MM.1S (cell line): Measurements from ENCODE around the gene OXLD1.

Experiments
- DNase-seq: peaks from one replicate; pipeline ENCODE4 v3.0.0-alpha.2; 2015
- H2AFZ ChIP-seq: fragments of 300-600 bp; sonication (generic); 2 replicates; pipeline ENCODE4 v1.6.0; 2016; ENCODE audit warnings: antibody characterized with exemption, low read length
- H3F3A ChIP-seq: fragments of 300-600 bp; sonication (generic); 2 replicates; pipeline ENCODE4 v1.6.1; 2016; ENCODE audit warnings: mild to moderate bottlenecking, antibody characterized with exemption, low read length, moderate library complexity, mixed read lengths; ENCODE audit not compliant: insufficient read depth
- H3K27ac ChIP-seq: fragments of 300-600 bp; sonication (generic); 2 replicates; pipeline ENCODE4 v1.5.1; 2016; ENCODE audit warnings: mild to moderate bottlenecking, low read length
- H3K27me3 ChIP-seq: fragments of 300-600 bp; sonication (generic); replicated peaks from 2 replicates; pipeline ENCODE4 v1.6.0; 2016; ENCODE audit warnings: low read length; ENCODE audit not compliant: insufficient read depth
- H3K36me3 ChIP-seq: fragments of 300-600 bp; sonication (generic); replicated peaks from 2 replicates; pipeline ENCODE4 v1.6.1; 2016; ENCODE audit warnings: mild to moderate bottlenecking, low read length, mixed read lengths; ENCODE audit not compliant: insufficient read depth
- H3K4me1 ChIP-seq: fragments of 300-600 bp; sonication (generic); 2 replicates; pipeline ENCODE4 v1.6.1; 2016; ENCODE audit warnings: low read length, mixed read lengths
- H3K4me2 ChIP-seq: fragments of 300-600 bp; sonication (generic); 2 replicates; pipeline ENCODE4 v1.6.0; 2016; ENCODE audit warnings: low read depth, low read length
- H3K4me3 ChIP-seq: fragments of 300-600 bp; sonication (generic); 2 replicates; pipeline ENCODE4 v1.5.1; 2016; ENCODE audit warnings: low read length, mixed read lengths
- H3K79me2 ChIP-seq: fragments of 300-600 bp; sonication (generic); 2 replicates; pipeline ENCODE4 v1.6.1; 2016; ENCODE audit warnings: mixed run types, low read length, mixed read lengths
- H3K9ac ChIP-seq: fragments of 300-600 bp; sonication (generic); 2 replicates; pipeline ENCODE4 v1.6.1; 2016; ENCODE audit warnings: low read length, mixed read lengths
- H3K9me2 ChIP-seq: fragments of 300-600 bp; sonication (generic); replicated peaks from 2 replicates; pipeline ENCODE4 v1.6.1; 2016; ENCODE audit warnings: mild to moderate bottlenecking, low read length, mixed read lengths; ENCODE audit not compliant: insufficient read depth
- H3K9me3 ChIP-seq: fragments of 300-600 bp; sonication (generic); replicated peaks from 2 replicates; pipeline ENCODE4 v1.6.1; 2016; ENCODE audit warnings: mild to moderate bottlenecking, low read length, mixed read lengths; ENCODE audit not compliant: insufficient read depth
- H4K20me1 ChIP-seq: fragments of 300-600 bp; sonication (generic); 2 replicates; pipeline ENCODE4 v1.6.1; 2016; ENCODE audit warnings: mild to moderate bottlenecking, low read length, moderate library complexity, mixed read lengths; ENCODE audit not compliant: insufficient read depth
- EZH2 ChIP-seq: fragments of 300-600 bp; sonication (generic); optimal IDR thresholded peaks from 2 replicates; pipeline ENCODE3; 2017; ENCODE audit warnings: low read depth, mild to moderate bottlenecking, antibody characterized with exemption, low read length, mixed read lengths
- EZH2phosphoT487 ChIP-seq: fragments of 300-600 bp; sonication (generic); IDR thresholded peaks from 2 replicates; pipeline ENCODE4 v1.6.1; 2018; ENCODE audit warnings: antibody characterized with exemption, low read length
- TF ChIP-seq, protein P1 (sequence below): fragments of 300-600 bp; sonication (generic); IDR thresholded peaks from 2 replicates; pipeline ENCODE4 v1.5.1; 2016; ENCODE audit warnings: antibody characterized with exemption, low read length, mixed read lengths

The OXLD1 gene

DNA sequence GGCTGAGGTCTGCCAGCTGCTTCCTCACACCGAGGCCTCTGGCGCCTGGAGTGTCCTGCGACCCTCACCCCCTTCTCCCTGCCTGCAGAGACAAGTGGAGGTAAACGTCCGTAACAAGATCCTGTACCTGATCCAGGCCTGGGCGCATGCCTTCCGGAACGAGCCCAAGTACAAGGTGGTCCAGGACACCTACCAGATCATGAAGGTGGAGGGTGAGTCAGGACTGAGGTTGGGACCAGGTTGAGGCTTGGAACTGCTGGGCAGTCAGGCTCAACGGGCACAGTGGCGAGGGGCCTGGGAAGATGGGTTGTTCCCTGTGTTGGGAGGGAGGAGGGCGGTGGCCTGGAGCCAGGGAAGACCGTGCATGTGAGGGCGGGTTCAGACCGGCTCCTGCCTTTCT lies 22.2 kb upstream of the OXLD1 start:
- DNase-seq = no peak
- Histone ChIP-seq H3K4me1 (0 out of 2 replicates have a peak, but pooled peaks cover 11% of the 10 kb centered on the region), H3K9me2 (no peaks in the 10 kb centered on the region), H3K4me3 (no peak overlapping the region), H2AFZ (no peak overlapping the region), H3K36me3 (peaks cover 11% of the 10 kb centered on the region), H3F3A (no peaks in the 10 kb centered on the region), H3K27me3 (no peaks in the 10 kb centered on the region), H3K4me2 (no peak overlapping the region), H3K9ac (no peak overlapping the region), H3K27ac (no peak overlapping the region), H4K20me1 (no peaks in the 10 kb centered on the region), H3K9me3 (no peaks in the 10 kb centered on the region), H3K79me2 (peaks cover 76% of the 10 kb centered on the region)
- TF ChIP-seq, protein P1, sequence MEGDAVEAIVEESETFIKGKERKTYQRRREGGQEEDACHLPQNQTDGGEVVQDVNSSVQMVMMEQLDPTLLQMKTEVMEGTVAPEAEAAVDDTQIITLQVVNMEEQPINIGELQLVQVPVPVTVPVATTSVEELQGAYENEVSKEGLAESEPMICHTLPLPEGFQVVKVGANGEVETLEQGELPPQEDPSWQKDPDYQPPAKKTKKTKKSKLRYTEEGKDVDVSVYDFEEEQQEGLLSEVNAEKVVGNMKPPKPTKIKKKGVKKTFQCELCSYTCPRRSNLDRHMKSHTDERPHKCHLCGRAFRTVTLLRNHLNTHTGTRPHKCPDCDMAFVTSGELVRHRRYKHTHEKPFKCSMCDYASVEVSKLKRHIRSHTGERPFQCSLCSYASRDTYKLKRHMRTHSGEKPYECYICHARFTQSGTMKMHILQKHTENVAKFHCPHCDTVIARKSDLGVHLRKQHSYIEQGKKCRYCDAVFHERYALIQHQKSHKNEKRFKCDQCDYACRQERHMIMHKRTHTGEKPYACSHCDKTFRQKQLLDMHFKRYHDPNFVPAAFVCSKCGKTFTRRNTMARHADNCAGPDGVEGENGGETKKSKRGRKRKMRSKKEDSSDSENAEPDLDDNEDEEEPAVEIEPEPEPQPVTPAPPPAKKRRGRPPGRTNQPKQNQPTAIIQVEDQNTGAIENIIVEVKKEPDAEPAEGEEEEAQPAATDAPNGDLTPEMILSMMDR = no peak
- TF ChIP-seq EZH2phosphoT487 = no peak
- no peak for TF ChIP-seq EZH2

DNA sequence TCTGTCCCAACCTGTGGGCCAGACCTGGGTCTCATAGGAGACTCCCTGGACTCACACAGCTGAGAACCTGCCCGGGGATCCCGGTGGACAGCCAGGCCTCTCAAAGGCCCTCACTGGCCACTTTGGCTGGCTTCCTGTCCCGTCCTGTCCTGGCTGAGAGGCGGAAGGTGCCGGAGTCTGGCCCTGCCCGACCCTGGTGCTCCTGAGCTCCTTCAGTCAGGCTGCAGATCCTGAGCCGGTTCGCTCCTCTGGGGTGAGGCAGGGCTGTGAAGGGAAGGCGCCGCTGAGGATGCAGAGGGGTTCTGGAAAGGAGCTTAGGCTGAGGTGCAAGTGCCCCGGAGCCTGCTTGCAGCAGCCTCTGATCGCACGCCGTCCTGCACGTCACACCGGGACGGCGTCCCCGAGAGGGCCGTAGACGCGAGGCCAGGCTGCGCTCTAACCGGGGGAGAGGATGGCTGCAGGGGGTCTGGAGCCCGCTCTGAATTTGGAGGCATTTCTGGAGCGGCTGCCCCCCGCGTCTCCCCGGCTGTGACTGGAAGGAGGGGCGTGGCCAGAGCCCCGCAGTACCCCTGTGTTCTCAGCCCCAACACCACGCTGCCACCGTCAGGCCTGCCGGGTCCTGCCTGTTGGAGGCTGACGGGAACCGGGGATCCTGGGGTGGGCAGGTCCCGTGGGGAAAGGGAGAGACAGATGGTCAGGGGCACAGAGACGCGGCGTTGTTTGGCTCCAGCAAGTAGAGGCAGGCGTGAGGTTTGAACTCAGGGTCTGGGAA lies 21.6 kb upstream of the OXLD1 start:
- no peaks in the 10 kb centered on the region for H3K9me2 ChIP-seq
- peaks cover 82% of the 10 kb centered on the region for H3K79me2 ChIP-seq
- H3K4me1 ChIP-seq = 0 out of 2 replicates have a peak, but pooled peaks cover 11% of the 10 kb centered on the region
- H3F3A ChIP-seq = no peaks in the 10 kb centered on the region
- H3K36me3 ChIP-seq = peaks cover 11% of the 10 kb centered on the region
- no peaks in the 10 kb centered on the region for H3K27me3 ChIP-seq
- no peak for TF ChIP-seq EZH2phosphoT487
- no peak for TF ChIP-seq EZH2
- no peak overlapping the region for H2AFZ ChIP-seq
- no peak overlapping the region for H3K9ac ChIP-seq
- H3K4me3 ChIP-seq = no peak overlapping the region
- no peak overlapping the region for H3K27ac ChIP-seq
- H3K9me3 ChIP-seq = no peaks in the 10 kb centered on the region
- no peaks in the 10 kb centered on the region for H4K20me1 ChIP-seq
- no peak for DNase-seq
- H3K4me2 ChIP-seq = no peak overlapping the region

- DNase-seq = no peak
- Histone ChIP-seq H3K4me1 (0 out of 2 replicates have a peak, but pooled peaks cover 16% of the 10 kb centered on the region), H3K27me3 (no peaks in the 10 kb centered on the region), H4K20me1 (no peaks in the 10 kb centered on the region), H3K4me3 (no peak overlapping the region), H3K9me2 (no peaks in the 10 kb centered on the region), H3K36me3 (peaks cover 9% of the 10 kb centered on the region), H2AFZ (no peak overlapping the region), H3K9ac (no peak overlapping the region), H3K4me2 (no peak overlapping the region), H3F3A (no peaks in the 10 kb centered on the region), H3K27ac (no peak overlapping the region), H3K9me3 (no peaks in the 10 kb centered on the region), H3K79me2 (peaks cover 94% of the 10 kb centered on the region)
- no peak for TF ChIP-seq EZH2
- no peak for TF ChIP-seq EZH2phosphoT487
- TF ChIP-seq, protein P1 = no peak
Measured at GRCh38 chr17:81686614-81687013, 20.2 kb upstream of the OXLD1 start.

- H2AFZ ChIP-seq = no peak overlapping the region
- peak overlapping the region; percentile 94 for H3K4me3 ChIP-seq
- no peaks in the 10 kb centered on the region for H3K27me3 ChIP-seq
- peak overlapping the region; percentile 94 for H3K4me2 ChIP-seq
- H3K9ac ChIP-seq = peak overlapping the region; percentile 88; the same call in 1 of the 2 replicates
- no peaks in the 10 kb centered on the region for H3F3A ChIP-seq
- 0 out of 2 replicates have a peak, but pooled peaks cover 16% of the 10 kb centered on the region for H3K4me1 ChIP-seq
- DNase-seq = peak; percentile 21
- no peaks in the 10 kb centered on the region for H4K20me1 ChIP-seq
- peaks cover 83% of the 10 kb centered on the region for H3K79me2 ChIP-seq
- H3K36me3 ChIP-seq = peaks cover 7% of the 10 kb centered on the region; the same call in 1 of the 2 replicates
- no peaks in the 10 kb centered on the region for H3K9me2 ChIP-seq
- no peaks in the 10 kb centered on the region for H3K9me3 ChIP-seq
- no peak overlapping the region for H3K27ac ChIP-seq
- no peak for TF ChIP-seq EZH2phosphoT487
- TF ChIP-seq, protein P1 = no peak
- TF ChIP-seq EZH2 = no peak
Measured at GRCh38 chr17:81685108-81685507, 18.7 kb upstream of the OXLD1 start.
